ENCODE measurements around the gene PIP4K2B.

Gene PIP4K2B

GRCh38 chr17:38716368-38717005 lies 82.9 kb downstream of the PIP4K2B start:
- no peaks in the 10 kb centered on the region for H3K27me3 ChIP-seq (replicated peaks; ENCODE audit: control insufficient read depth, insufficient read depth, low read length)
- peaks cover 57% of the 10 kb centered on the region for H3K36me3 ChIP-seq (ENCODE audit: control insufficient read depth, insufficient read depth, low read length)
- no peak for DNase-seq (ENCODE audit: extremely low read depth, insufficient read length)
- no peak overlapping the region for H3K4me3 ChIP-seq (replicated peaks; ENCODE audit: low read depth, low read length)
- TF ChIP-seq CTCF (IDR thresholded peaks at IDR 0.05; ENCODE audit: insufficient read depth, low read length, poor library complexity, severe bottlenecking): no peak

Data from GM06990 (cell line).